GM19025 (cell line): ENCODE results near the gene DAB1.
"Not testable (repeated sequence)": the region's sequence is repeated elsewhere in the genome, so short reads cannot be mapped to it uniquely, and the experiment has no call there.

Experiments
- ATAC-seq: cut with Tn5 transposase; IDR thresholded peaks from one replicate; pipeline ENCODE4 v1.9.1; 2021; ENCODE audit warnings: mild to moderate bottlenecking, low read depth, moderate library complexity; ENCODE audit not compliant: unreplicated experiment

DAB1 gene

DNA sequence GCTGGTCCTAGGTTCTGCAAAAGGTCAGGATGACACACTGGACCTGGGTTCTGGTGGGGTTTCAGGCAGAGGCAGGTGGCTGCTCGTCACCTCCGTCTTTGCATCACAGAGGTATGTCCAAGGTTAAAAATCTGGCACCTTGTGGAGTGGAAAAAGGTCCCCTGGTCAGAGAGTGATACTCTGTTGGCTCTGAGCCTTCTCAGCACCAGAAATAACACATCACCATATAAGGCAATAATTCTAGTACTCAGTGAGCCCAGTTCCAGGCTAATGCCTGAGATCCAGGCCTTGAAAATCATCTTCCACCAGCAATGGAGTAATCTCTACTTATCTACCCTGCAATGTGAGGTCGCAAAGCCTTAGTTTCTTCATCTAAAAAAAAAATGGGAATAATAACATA lies 330.7 kb downstream of the DAB1 start:
- no peak for ATAC-seq

DNA sequence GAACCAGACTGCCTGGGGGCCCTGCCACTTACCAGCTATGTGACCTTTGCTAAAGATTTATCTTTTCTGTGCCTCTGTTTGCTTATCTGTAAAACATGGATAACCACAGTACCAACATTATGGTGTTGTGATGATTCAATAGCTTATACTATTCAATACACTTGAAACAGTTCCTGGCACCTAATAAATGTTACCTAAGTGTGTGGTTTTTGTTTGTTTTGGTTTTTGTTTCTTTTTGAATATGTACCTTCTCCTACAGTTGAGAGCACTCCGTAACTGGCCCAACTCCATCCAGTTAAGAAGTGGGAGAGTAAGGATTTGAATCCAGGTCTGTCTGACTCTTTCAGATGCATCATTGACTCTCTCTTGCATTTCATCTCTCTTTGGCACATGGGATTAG lies 332.2 kb downstream of the DAB1 start:
- ATAC-seq: no peak

GRCh38 chr1:57089855-57090254 lies 334.0 kb downstream of the DAB1 start:
- no peak for ATAC-seq

DNA sequence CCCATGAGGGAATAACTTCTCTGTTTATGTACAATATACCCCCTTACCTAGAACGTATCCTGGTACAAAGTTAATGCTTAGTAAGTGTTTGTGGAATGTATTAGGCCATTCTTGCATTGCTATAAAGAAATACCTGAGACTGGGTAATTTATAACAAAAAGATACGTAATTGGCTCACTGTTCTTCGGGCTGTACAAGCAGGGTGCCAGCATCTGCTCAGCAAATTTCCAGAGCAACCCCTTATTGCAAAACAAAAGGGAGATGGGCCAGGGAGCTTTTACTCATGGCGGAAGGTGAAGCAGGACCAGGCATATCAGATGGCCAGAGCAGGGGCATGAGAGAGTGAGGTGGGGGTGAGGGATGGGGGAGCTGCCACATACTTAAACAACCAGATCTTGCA lies 334.6 kb downstream of the DAB1 start:
- no peak for ATAC-seq

GRCh38 chr1:57088653-57089052 lies 335.2 kb downstream of the DAB1 start:
- no peak for ATAC-seq

DNA sequence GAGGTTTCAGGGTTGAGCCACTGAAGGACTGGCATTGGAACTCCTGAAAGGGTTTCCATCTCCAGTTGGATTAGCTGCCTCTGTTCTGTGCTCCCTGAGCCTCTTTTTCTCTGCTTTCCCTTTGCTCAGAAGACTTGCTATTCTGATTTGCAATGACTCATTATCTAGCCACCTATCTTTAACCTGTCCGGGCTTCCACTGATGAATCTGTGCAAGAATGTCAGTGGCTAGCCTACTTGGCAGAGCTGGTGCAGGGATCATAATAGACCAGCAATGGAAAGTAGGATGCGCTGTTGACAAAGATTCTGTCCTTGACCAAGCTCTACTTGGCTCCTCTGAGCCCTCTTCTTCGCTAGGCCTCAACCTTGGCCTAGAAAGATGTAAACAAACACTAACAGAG lies 336.2 kb downstream of the DAB1 start:
- ATAC-seq: not testable (repeated sequence)

GRCh38 chr1:57086154-57086553 lies 337.7 kb downstream of the DAB1 start:
- no peak for ATAC-seq

DNA sequence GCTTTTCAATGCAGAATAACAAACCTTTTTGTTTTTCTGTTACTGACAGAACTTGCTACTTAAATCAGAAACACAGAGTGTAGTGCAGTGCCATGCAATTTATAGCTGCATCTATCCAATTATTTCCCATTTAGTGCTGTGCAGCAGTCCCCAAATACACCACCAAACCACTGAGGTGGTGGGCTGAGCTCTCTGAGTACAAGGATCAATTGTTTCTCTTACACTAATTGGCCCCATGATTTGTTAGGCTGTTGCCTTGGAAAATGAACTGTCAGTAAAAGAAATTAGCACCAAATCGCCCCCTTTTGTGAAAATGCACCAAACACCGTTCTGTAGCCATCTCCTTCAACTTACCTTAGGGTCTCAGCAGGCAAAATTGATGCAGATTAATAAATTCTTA lies 339.2 kb downstream of the DAB1 start:
- ATAC-seq: no peak

- ATAC-seq: no peak
Observed at GRCh38 chr1:57082711-57083439, 341.0 kb downstream of the DAB1 start.

DNA sequence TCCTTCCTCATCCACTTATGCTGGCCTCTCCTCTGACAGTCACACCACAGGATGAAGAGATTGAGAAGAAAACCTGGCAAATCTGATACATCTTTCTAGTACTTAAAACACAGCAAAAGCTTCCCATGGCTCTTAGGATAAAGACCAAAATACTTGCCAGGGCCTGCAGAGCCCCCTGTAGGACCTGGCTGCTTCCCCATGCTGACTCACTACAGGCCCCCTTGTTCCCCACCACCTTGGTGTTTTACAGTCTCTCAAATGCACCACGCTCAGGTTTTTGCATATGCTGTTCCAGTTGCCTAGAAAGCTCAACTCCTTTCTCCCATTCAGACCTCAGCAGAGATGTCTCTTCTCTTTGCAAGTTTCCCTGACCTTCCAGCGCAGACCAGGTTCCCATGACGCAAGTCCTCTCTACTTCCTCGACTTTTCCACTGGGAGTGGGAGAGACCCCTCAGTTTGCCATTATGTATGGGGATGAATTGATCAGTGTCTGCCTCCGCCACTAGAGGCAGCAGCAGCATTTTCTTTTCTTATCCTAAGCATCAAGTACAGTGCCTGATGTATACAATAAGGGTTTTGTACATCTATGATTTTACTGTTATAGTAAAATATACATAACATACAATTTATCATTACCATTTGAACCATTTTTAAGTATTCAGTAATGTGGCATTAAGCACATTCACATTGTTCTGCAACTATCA lies 344.3 kb downstream of the DAB1 start:
- no peak for ATAC-seq

DNA sequence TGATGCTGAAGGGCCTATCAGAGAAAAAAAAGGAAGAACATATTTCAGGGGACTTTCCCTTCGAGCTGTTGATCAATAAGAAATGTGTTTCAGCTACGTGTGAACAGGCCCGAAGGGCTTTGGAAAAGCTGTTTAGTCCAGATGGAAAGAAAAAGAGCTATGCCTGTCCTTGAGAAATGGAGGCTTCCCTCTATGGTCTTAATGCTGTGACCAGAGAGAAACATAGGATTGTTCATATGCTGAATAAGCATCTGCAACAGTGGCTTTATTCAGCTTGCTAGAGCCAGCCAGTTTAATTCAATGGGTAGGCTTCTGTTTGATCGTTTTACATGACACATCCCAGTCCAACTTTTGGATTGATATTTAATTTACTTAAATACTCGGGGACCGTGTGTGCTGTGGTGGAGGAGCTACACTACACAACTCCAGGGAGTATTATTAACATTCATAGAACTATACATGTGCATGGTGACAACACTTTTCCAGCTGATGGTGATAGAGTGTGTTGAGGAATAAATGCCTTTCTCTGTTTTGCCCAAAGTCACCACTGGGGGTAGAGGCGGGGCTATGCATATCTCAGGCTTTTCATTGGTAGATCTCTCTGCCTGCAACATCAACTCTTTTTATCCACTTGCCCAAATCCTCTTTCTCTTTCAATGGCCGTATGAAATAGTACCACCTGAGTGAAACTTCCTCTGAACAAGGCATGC lies 351.3 kb downstream of the DAB1 start:
- ATAC-seq: no peak

DNA sequence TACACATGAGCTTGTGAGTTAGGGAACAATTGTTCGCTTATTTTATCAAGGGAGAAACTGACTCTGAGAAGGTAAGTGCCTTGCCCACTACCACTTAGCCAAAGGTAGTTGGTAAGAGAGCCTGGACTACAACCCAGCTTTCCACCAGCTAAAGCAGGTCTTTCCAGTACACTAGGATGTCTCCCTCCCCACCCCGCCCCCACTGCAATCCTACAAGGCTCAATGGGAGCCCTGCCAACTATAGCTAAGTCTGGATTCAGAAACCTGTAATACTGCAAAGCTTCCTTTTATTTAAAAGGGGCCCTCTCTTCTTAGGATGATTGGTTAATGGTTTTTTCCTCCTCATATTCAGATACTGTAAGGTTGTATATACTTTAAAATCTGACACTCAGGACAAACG lies 356.0 kb downstream of the DAB1 start:
- no peak for ATAC-seq

- ATAC-seq: no peak
Observed at GRCh38 chr1:57066980-57067610, 356.8 kb downstream of the DAB1 start.

- no peak for ATAC-seq
Observed at GRCh38 chr1:57065442-57065841, 358.4 kb downstream of the DAB1 start.

DNA sequence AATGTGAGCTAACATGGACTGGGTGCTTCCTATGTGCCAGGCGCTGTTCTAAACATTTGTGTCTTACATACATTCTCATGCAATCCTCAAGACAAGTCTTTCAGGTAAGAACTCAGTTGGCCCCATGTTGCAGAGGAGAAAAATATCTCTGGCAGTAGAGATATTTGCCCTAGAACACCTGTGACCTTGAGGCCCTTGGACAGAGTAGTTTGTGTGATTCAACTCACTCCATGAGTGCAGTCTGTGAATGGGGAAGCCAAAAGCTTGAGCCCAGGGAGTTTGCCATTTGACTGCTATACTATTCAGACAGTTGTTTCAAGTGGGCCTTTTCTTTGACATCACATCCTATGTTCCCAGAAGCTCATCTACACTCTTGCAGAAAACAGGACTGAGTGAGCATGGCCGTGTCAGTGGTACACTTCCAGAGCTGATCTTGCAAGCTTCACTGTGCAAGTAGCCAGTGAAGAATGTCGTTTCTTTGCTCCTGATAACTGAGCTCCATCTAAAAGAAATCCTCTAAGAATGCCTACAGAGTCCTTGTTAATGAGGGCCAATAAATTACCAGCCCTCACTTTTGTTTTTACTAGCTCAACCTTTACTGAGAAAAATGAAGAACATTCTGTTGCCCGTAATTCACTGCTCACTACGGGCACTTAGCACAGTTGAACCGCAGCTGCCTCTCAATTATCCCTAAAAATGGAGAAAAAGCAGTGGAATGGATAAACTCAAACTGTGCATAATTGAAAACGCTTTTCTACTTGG lies 359.3 kb downstream of the DAB1 start:
- ATAC-seq: no peak

DNA sequence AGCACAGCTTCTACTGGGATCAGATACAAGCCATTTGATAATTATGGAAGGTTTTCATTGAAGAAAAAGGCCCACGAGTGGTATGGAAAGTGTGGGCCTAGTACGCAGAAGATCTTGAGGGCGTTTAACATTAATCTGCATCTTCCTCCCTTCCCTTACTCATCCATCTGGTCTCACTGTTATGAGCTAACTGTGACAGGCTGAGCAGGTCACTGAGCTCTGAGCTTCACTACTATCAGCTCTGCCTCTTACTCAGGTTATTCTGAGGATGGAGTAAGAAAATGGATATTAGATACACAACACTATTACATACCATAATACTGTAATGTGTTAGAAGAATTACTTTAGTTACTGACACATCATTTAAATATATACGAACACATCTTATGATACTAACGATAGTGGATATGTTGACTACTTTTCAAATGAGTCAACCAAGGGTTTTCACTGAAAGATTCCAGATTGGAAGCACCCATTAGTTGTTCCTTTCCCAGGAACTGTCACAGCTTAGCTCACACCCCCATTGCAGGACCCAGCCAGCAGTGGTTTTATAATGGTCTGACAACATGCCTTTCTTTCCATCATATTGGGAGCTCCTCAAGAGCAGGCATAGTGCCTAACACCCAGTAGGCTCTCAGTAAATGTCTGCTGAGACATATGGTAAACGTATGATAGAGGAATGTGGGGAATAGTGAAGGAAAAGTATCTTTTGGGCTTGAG lies 360.3 kb downstream of the DAB1 start:
- ATAC-seq: no peak

GRCh38 chr1:57061369-57061768 lies 362.5 kb downstream of the DAB1 start:
- no peak for ATAC-seq

DNA sequence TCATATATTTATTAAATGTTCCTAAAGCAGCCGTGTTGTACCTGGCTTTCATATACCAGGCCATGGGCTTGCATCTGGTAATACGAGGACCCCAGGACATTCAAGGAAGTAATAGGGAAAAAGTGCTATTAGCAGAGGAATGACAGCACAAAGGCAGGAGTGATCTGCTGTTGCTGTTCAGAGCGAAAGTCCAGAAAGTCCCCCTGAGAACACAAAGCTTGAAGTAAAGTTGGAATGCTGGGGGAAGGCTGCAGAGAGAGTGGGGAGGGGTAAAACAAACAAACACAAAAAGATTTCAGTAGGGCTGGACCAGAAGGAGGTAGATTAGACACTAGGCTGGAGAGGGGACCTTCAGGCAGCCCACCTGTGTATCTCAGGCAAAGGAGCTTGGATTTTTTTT lies 363.4 kb downstream of the DAB1 start:
- no peak for ATAC-seq

DNA sequence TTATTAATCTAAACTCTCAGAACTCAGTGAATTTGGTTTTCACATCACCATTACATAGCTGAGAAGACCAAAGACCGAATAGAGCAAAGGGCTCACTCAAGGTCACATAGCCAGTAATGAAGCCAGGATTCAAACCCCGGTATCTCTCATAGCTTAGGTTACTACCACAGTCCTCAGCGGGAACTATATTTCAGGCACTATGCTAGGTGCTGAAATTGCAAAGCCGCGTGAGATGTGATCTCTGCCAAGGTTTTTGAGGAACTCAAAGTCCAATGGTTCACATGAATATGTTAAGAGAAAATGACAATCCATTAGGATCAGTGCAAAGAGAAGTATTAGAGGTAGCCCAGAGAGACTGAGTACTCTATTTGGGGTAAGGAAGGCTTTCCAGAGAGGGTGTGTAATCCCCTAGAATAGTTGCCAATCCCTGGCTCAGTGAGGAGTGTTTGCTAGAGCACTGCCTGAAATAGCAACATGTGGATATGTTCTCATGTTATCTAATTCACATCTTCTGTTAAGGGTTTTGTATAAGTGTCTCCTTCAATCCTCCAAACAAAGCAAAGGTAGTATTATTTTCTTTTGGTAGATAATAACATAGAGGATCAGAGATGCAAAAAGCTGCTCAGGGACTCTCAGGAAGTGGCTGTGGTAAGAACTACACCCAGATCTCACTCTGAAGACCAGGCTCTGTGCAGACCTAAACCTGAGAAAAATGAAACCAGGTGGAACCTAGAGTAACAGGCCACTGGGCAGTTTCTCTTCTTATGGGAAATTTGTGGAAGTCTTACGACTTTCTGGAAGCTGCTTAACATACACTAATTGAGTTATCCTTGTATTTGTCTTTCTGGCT lies 365.0 kb downstream of the DAB1 start:
- no peak for ATAC-seq
